SK-N-MC (cell line): ENCODE data around the gene MATCAP1.

ENCODE experiments used
- EZH2 ChIP-seq: fragments of 200-600 bp; sonication (generic); IDR thresholded peaks from one replicate; pipeline ENCODE4 v1.6.1; 2017; ENCODE audit warnings: antibody characterized with exemption
- POLR2AphosphoS5 ChIP-seq: IDR thresholded peaks from 2 replicates; pipeline ENCODE4 v1.6.1; 2012; ENCODE audit warnings: mild to moderate bottlenecking, low read depth, low read length, borderline replicate concordance

- no peak for TF ChIP-seq POLR2AphosphoS5
- no peak for TF ChIP-seq EZH2
Measured at GRCh38 chr16:67191411-67191994, 7.7 kb upstream of the MATCAP1 start.
